Measurements from ENCODE around the gene IGFBP1.
"Not testable (repeated sequence)": the region's sequence is repeated elsewhere in the genome, so short reads cannot be mapped to it uniquely, and the experiment has no call there.

GRCh38 chr7:45853491-45853890 lies 34.8 kb upstream of the IGFBP1 start:
- not testable (repeated sequence) for TF ChIP-seq CTCF, POLR2A (IDR thresholded peaks at IDR 0.05)

Measured in thyroid gland (tissue), 4 donors.